IMR-90 (cell line): Measurements from ENCODE around the gene DMD.

Source experiments
- MAFK ChIP-seq: IDR thresholded peaks from 2 replicates; pipeline ENCODE4 v1.6.1; 2012; ENCODE audit warnings: low read depth, low read length, improper control_type of control experiment
- POLR2A ChIP-seq: IDR thresholded peaks from 2 replicates; pipeline ENCODE4 v1.6.1; 2012; ENCODE audit warnings: mild to moderate bottlenecking, low read depth, low read length
- TF ChIP-seq, protein P1 (sequence below): conservative IDR thresholded peaks from 2 replicates; pipeline ENCODE4 v1.5.1; 2012; ENCODE audit warnings: mild to moderate bottlenecking, low read depth, low read length, improper control_type of control experiment

DNA sequence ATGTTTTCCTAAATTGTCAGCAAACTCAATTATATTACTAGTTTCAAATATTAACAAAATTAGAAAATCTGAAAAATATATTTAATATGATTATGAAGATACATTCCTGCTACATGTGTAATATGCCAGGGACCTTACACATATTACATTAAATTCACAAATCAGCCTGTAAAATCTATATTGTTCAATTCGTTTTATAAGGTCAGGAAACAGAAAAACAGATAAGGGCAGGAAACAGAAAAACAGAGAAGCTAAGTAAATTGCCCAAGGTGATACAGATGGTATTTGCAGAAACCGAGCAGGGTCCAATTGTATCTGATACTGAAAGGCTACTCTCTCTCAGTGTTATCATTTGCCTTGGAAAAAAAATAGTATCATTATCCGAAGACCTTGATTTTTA lies 739.0 kb downstream of the DMD start:
- TF ChIP-seq, protein P1, sequence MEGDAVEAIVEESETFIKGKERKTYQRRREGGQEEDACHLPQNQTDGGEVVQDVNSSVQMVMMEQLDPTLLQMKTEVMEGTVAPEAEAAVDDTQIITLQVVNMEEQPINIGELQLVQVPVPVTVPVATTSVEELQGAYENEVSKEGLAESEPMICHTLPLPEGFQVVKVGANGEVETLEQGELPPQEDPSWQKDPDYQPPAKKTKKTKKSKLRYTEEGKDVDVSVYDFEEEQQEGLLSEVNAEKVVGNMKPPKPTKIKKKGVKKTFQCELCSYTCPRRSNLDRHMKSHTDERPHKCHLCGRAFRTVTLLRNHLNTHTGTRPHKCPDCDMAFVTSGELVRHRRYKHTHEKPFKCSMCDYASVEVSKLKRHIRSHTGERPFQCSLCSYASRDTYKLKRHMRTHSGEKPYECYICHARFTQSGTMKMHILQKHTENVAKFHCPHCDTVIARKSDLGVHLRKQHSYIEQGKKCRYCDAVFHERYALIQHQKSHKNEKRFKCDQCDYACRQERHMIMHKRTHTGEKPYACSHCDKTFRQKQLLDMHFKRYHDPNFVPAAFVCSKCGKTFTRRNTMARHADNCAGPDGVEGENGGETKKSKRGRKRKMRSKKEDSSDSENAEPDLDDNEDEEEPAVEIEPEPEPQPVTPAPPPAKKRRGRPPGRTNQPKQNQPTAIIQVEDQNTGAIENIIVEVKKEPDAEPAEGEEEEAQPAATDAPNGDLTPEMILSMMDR: no peak
- no peak for TF ChIP-seq POLR2A
- TF ChIP-seq MAFK: no peak
